Colonic mucosa (tissue), 4 donors: ENCODE data around the gene TUBA8. TPM values are rescaled to one million over a fixed set of nuclear protein-coding genes. Genes with fewer than 3 reads are reported as not detected.

Source experiments
- DNase-seq: peaks from one replicate; pipeline ENCODE4 v3.0.0-alpha.2; 2020
- H3K27ac ChIP-seq: fragments of 200-600 bp; one replicate; pipeline ENCODE4 v1.8.0; 2021
- H3K27me3 ChIP-seq: fragments of 200-600 bp; one replicate; pipeline ENCODE4 v1.8.0; 2021
- H3K36me3 ChIP-seq: fragments of 200-600 bp; one replicate; pipeline ENCODE4 v1.8.0; 2021
- H3K4me1 ChIP-seq: fragments of 200-600 bp; one replicate; pipeline ENCODE4 v1.8.0; 2021; ENCODE audit warnings: mild to moderate bottlenecking
- H3K4me3 ChIP-seq: fragments of 200-600 bp; one replicate; pipeline ENCODE4 v1.8.0; 2021
- H3K9ac ChIP-seq, 2 donors: one replicate each; pipeline ENCODE4 v1.7.0; 2013; ENCODE audit warnings: control low read depth in 2 of 2, low read depth in 2 of 2, low read length in 2 of 2
- H3K9me3 ChIP-seq: fragments of 200-600 bp; one replicate; pipeline ENCODE4 v1.8.0; 2021
- intact Hi-C: fragments of 100-400 bp; cut with DNase I; formaldehyde crosslinking; loops from one replicate; pipeline ENCODE4 v1.14.1; 2022
- total RNA-seq, 2 donors: library from RNA; stranded (reverse); fragmentation: NEBNext Ultra II Directional in 1 of 2; extraction: Animal tissue kit (Norgen Biotek cat#: 25700) in 1 of 2; gene quantifications; one replicate each; pipeline ENCODE4 v1.2.1, GENCODE V29; 2021
- TF ChIP-seq, protein P1 (sequence below): fragments of 200-600 bp; IDR thresholded peaks from one replicate; pipeline ENCODE4 v1.8.0; 2022; ENCODE audit warnings: antibody characterized with exemption, mild to moderate bottlenecking
- donor health status: healthy.
- donor health status: DM: no; HTN: no; CAD: no.
- donor health status: DM: no; HTN: no; CAD: no.

The TUBA8 gene
- total RNA-seq, 2 donors from 2014 or later: 1.6 TPM

- Histone ChIP-seq H3K4me1 (no peaks in the 10 kb centered on the region), H3K4me3 (no peak overlapping the region), H3K27ac (no peak overlapping the region), H3K9ac (no peak overlapping the region), H3K36me3 (no peaks in the 10 kb centered on the region), H3K9me3 (no peaks in the 10 kb centered on the region), H3K27me3 (peaks cover 18% of the 10 kb centered on the region)
- TF ChIP-seq, protein P1, sequence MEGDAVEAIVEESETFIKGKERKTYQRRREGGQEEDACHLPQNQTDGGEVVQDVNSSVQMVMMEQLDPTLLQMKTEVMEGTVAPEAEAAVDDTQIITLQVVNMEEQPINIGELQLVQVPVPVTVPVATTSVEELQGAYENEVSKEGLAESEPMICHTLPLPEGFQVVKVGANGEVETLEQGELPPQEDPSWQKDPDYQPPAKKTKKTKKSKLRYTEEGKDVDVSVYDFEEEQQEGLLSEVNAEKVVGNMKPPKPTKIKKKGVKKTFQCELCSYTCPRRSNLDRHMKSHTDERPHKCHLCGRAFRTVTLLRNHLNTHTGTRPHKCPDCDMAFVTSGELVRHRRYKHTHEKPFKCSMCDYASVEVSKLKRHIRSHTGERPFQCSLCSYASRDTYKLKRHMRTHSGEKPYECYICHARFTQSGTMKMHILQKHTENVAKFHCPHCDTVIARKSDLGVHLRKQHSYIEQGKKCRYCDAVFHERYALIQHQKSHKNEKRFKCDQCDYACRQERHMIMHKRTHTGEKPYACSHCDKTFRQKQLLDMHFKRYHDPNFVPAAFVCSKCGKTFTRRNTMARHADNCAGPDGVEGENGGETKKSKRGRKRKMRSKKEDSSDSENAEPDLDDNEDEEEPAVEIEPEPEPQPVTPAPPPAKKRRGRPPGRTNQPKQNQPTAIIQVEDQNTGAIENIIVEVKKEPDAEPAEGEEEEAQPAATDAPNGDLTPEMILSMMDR: no peak
- intact Hi-C loops: no loop called here
- DNase-seq: no peak
Measured at GRCh38 chr22:18114495-18114894, 3.9 kb downstream of the TUBA8 start.

GRCh38 chr22:18114976-18115652 lies 4.5 kb downstream of the TUBA8 start:
- H3K4me3 ChIP-seq: no peak overlapping the region
- H3K9me3 ChIP-seq: no peaks in the 10 kb centered on the region
- no peaks in the 10 kb centered on the region for H3K36me3 ChIP-seq
- intact Hi-C loops: no loop called here
- TF ChIP-seq, protein P1: no peak
- no peaks in the 10 kb centered on the region for H3K4me1 ChIP-seq
- H3K9ac ChIP-seq: no peak overlapping the region
- no peak for DNase-seq
- peaks cover 18% of the 10 kb centered on the region for H3K27me3 ChIP-seq
- no peak overlapping the region for H3K27ac ChIP-seq

GRCh38 chr22:18115906-18116371 lies 5.3 kb downstream of the TUBA8 start:
- Histone ChIP-seq H3K27ac (no peak overlapping the region), H3K9ac (no peak overlapping the region), H3K36me3 (no peaks in the 10 kb centered on the region), H3K4me3 (no peak overlapping the region), H3K4me1 (no peaks in the 10 kb centered on the region), H3K9me3 (no peaks in the 10 kb centered on the region), H3K27me3 (peaks cover 10% of the 10 kb centered on the region)
- intact Hi-C loops: no loop called here
- TF ChIP-seq, protein P1: no peak
- no peak for DNase-seq

DNA sequence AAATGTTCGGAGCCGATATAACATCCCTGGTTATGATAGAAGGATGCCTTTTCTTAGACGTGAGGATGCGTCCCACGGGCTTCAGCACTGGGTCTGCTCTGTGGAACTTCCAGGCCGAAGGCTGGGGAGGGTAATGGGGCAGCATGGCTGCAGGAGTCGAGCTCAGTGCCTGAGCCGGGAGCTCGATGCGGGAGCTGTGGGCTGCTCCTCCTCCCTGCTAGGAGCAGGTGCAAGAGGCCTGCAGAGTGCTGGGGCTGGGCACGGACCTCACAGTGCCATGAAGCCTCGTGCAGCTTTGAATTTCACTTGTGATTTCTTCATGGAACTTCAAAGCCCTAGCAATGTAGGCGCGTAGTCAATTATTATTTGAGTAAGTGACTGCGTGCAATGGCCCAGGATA lies 6.0 kb downstream of the TUBA8 start:
- no peak overlapping the region for H3K27ac ChIP-seq
- H3K4me3 ChIP-seq: no peak overlapping the region
- no peaks in the 10 kb centered on the region for H3K36me3 ChIP-seq
- peaks cover 3% of the 10 kb centered on the region for H3K27me3 ChIP-seq
- no peak overlapping the region for H3K9ac ChIP-seq
- H3K4me1 ChIP-seq: no peaks in the 10 kb centered on the region
- intact Hi-C loops: no loop called here
- no peaks in the 10 kb centered on the region for H3K9me3 ChIP-seq
- TF ChIP-seq, protein P1: no peak
- DNase-seq: no peak

DNA sequence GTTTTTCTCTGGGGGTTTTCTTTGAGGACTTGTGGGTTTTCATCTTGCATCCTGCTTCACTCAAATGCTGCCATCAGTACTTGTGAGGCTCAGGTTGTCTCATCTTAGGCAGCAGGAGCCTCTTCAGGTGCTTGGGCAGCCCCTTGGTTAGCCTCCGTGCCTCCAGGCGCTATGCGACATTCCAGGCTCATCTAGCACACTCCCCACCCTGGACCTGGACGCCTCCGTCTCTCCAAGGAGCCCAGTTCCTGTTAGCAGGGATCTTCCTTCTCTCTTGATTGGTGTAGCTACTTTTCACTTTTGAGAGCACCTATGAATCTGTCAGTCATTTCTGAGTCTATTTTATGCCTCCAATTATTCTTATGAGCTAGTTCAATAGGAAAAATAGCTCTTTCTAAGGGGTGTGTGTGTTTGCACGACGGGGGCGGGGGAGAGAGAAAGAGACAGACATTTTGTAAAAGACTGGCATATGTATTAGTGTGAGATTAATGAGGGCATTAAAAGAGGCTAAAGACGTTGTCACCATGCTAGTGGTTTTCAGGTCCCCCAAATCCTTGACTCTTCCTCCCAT lies 7.8 kb downstream of the TUBA8 start:
- Histone ChIP-seq H3K27ac (no peak overlapping the region), H3K4me3 (no peak overlapping the region), H3K36me3 (no peaks in the 10 kb centered on the region), H3K4me1 (no peaks in the 10 kb centered on the region), H3K27me3 (no peaks in the 10 kb centered on the region), H3K9ac (no peak overlapping the region), H3K9me3 (no peaks in the 10 kb centered on the region)
- TF ChIP-seq, protein P1: no peak
- intact Hi-C loops: no loop called here
- DNase-seq: no peak
